Measurements from ENCODE around the gene NR5A1. TPM values are rescaled to one million over a fixed set of nuclear protein-coding genes. Genes with fewer than 3 reads are reported as not detected.

Gene NR5A1
- total RNA-seq, 1 experiment from 2014 or later = 0.64 TPM

DNA sequence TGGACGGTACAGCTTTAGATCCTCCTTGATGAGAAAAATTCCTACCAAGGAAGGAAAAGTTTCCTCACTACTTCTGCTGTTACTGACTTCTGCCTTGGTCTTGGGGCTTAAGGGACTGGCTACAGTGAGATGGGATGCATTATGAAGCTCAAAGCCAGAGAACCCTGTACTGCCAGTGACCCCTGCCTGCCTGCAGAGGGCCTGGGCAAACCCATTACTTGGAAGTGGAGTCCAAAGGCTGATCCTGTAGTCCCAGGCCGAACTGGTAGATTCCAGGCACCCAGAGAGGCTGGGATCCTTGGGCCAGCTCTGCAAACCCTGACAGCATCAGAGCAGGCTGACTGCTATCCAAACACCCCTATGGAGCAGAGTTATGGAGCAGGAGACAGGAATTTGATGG, 25.7 kb upstream of the NR5A1 start:
- Histone ChIP-seq H4K20me1 (ENCODE audit: insufficient read depth) (no peaks in the 10 kb centered on the region), H3K27me3 (ENCODE audit: insufficient read depth, low read length) (no peaks in the 10 kb centered on the region), H3K27ac (ENCODE audit: low read depth, low read length) (no peak overlapping the region), H3K9me2 (ENCODE audit: insufficient read depth) (no peaks in the 10 kb centered on the region), H3K36me3 (ENCODE audit: control insufficient read depth in 1 of 2, insufficient read depth in 2 of 2, low read length in 2 of 2) (peaks cover 0 to 2% of the 10 kb centered on the region in 2 experiments; a peak in 2 of 4 replicates), H3K9ac (ENCODE audit: low read length) (no peak overlapping the region), H3K9me3 (ENCODE audit: control insufficient read depth in 1 of 2, insufficient read depth in 1 of 2, low read depth in 1 of 2, low read length in 2 of 2) (no peaks in the 10 kb centered on the region), H3K4me3 (replicated peaks in 1 of 2; ENCODE audit: low read depth in 1 of 2, low read length in 2 of 2) (no peak overlapping the region), H2AFZ (ENCODE audit: low read depth, low read length, poor library complexity, severe bottlenecking) (no peak overlapping the region), H3K79me2 (ENCODE audit: insufficient read depth, low read length) (no peaks in the 10 kb centered on the region), H3K4me2 (ENCODE audit: low read length) (no peak overlapping the region), H3K4me1 (ENCODE audit: control insufficient read depth in 1 of 2, insufficient read depth in 2 of 2, low read length in 2 of 2) (peaks cover 2 to 11% of the 10 kb centered on the region in 2 experiments; a peak in 2 of 4 replicates)
- DNase-seq (ENCODE audit: low read depth, low spot score) (no peak), ATAC-seq (peak; percentile 69)
- TF ChIP-seq, protein P1, sequence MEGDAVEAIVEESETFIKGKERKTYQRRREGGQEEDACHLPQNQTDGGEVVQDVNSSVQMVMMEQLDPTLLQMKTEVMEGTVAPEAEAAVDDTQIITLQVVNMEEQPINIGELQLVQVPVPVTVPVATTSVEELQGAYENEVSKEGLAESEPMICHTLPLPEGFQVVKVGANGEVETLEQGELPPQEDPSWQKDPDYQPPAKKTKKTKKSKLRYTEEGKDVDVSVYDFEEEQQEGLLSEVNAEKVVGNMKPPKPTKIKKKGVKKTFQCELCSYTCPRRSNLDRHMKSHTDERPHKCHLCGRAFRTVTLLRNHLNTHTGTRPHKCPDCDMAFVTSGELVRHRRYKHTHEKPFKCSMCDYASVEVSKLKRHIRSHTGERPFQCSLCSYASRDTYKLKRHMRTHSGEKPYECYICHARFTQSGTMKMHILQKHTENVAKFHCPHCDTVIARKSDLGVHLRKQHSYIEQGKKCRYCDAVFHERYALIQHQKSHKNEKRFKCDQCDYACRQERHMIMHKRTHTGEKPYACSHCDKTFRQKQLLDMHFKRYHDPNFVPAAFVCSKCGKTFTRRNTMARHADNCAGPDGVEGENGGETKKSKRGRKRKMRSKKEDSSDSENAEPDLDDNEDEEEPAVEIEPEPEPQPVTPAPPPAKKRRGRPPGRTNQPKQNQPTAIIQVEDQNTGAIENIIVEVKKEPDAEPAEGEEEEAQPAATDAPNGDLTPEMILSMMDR (IDR thresholded peaks at IDR 0.05 in 2 of 3, conservative IDR thresholded peaks at IDR 0.05 in 1 of 3; ENCODE audit: borderline replicate concordance in 1 of 3, insufficient read depth in 1 of 3, low read depth in 2 of 3, low read length in 2 of 3) = peak in 1 of 3 experiments; percentile 24; a peak in 1 of 6 replicates
- no peak for TF ChIP-seq ZBTB33 (IDR thresholded peaks at IDR 0.05; ENCODE audit: extremely low read depth, insufficient replicate concordance, low read length)
- CTCF ChIA-PET = interaction anchor here (1.3 to 1.4 kb wide), 2 partner anchors 8 to 84 kb away, joined by 4 read pairs; no protein-coding TSS in a partner anchor
- POLR2A ChIA-PET = interaction anchor here (0.5 kb wide), 1 partner anchor 1987 kb away, joined by 3 read pairs; no protein-coding TSS in a partner anchor
- no TSS peak for BruUV-seq (replicated peaks)
- RAD21 ChIA-PET (ENCODE audit: low non-redundant PET in 1 of 2, low total read pairs in 2 of 2, uncharacterized antibody in 2 of 2, unreplicated experiment in 2 of 2) = no interaction called here
- intact Hi-C loops (cut with micrococcal nuclease) = no loop called here

DNA sequence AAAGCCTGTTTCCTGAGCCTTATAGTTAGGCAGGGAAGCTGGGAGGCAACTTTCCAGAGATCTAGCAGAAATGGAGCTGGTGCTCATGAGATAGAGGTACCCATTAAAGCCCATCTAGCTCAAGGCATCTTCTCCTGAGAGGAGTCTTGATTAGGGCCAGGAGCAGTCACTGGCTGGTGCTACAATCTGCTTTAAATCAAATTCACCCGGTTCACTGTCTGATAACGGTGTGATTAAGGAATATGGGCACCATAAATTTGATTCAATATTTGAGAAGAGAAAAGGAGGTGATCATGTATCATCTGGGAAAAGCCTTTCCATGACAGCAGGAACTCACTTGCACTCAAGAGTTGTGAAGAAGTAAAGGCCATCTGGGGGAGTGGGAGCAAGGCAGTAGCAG, 23.9 kb upstream of the NR5A1 start:
- Histone ChIP-seq H3K79me2 (ENCODE audit: insufficient read depth, low read length) (no peaks in the 10 kb centered on the region), H3K36me3 (ENCODE audit: control insufficient read depth in 1 of 2, insufficient read depth in 2 of 2, low read length in 2 of 2) (peaks cover 0 to 5% of the 10 kb centered on the region in 2 experiments; a peak in 2 of 4 replicates), H3K27me3 (ENCODE audit: insufficient read depth, low read length) (no peaks in the 10 kb centered on the region), H2AFZ (ENCODE audit: low read depth, low read length, poor library complexity, severe bottlenecking) (no peak overlapping the region), H3K4me1 (ENCODE audit: control insufficient read depth in 1 of 2, insufficient read depth in 2 of 2, low read length in 2 of 2) (peaks cover 3 to 18% of the 10 kb centered on the region in 2 experiments; a peak in 2 of 4 replicates), H3K27ac (ENCODE audit: low read depth, low read length) (no peak overlapping the region), H3K9me3 (ENCODE audit: control insufficient read depth in 1 of 2, insufficient read depth in 1 of 2, low read depth in 1 of 2, low read length in 2 of 2) (no peaks in the 10 kb centered on the region), H3K9ac (ENCODE audit: low read length) (no peak overlapping the region), H3K4me3 (replicated peaks in 1 of 2; ENCODE audit: low read depth in 1 of 2, low read length in 2 of 2) (no peak overlapping the region), H3K4me2 (ENCODE audit: low read length) (no peak overlapping the region), H3K9me2 (ENCODE audit: insufficient read depth) (no peaks in the 10 kb centered on the region), H4K20me1 (ENCODE audit: insufficient read depth) (no peaks in the 10 kb centered on the region)
- ChIA-PET POLR2A (no interaction called here), RAD21 (ENCODE audit: low non-redundant PET in 1 of 2, low total read pairs in 2 of 2, uncharacterized antibody in 2 of 2, unreplicated experiment in 2 of 2) (no interaction called here), CTCF (no interaction called here)
- intact Hi-C loops (cut with micrococcal nuclease) = no loop called here
- ATAC-seq (no peak), DNase-seq (ENCODE audit: low read depth, low spot score) (no peak)
- BruUV-seq (replicated peaks) = no TSS peak
- TF ChIP-seq ZBTB33 (IDR thresholded peaks at IDR 0.05; ENCODE audit: extremely low read depth, insufficient replicate concordance, low read length) (no peak), RAD21 (IDR thresholded peaks at IDR 0.05; ENCODE audit: low read depth) (no peak), ELF1 (IDR thresholded peaks at IDR 0.05; ENCODE audit: borderline replicate concordance, low read depth) (no peak), ZNF274 (IDR thresholded peaks at IDR 0.05; ENCODE audit: low read depth, low read length) (no peak), YY1 (IDR thresholded peaks at IDR 0.05; ENCODE audit: extremely low read depth, insufficient replicate concordance, low read depth, low read length) (no peak), SIN3A (IDR thresholded peaks at IDR 0.05; ENCODE audit: low read depth) (no peak)
- TF ChIP-seq, protein P1 (IDR thresholded peaks at IDR 0.05 in 2 of 3, conservative IDR thresholded peaks at IDR 0.05 in 1 of 3; ENCODE audit: borderline replicate concordance in 1 of 3, insufficient read depth in 1 of 3, low read depth in 2 of 3, low read length in 2 of 3) = no peak
- TF ChIP-seq, protein P2, sequence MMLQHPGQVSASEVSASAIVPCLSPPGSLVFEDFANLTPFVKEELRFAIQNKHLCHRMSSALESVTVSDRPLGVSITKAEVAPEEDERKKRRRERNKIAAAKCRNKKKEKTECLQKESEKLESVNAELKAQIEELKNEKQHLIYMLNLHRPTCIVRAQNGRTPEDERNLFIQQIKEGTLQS (IDR thresholded peaks at IDR 0.05) = no peak

Measured in HCT116 (cell line).